Mesenchymal stem cell (in vitro differentiated cells and primary cell): ENCODE results near the gene PLXNA2.

Source experiments
- DNase-seq: peaks from one replicate; pipeline ENCODE4 v3.0.0-alpha.2; 2013
- H2AFZ ChIP-seq: one replicate; pipeline ENCODE4 v1.6.1; 2013; ENCODE audit warnings: low read depth, mild to moderate bottlenecking, control low read depth, inconsistent platforms, low read length, moderate library complexity
- H2AK5ac ChIP-seq: 2 replicates; pipeline ENCODE4 v1.6.1; 2013; ENCODE audit warnings: low read length, moderate library complexity, mild to moderate bottlenecking, inconsistent platforms; ENCODE audit not compliant: severe bottlenecking
- H2BK120ac ChIP-seq: one replicate; pipeline ENCODE4 v1.6.1; 2013; ENCODE audit warnings: low read depth, mild to moderate bottlenecking, inconsistent platforms, low read length, moderate library complexity
- H2BK12ac ChIP-seq, 2 experiments: one replicate each; pipeline ENCODE4 v1.6.1; 2013; ENCODE audit warnings: inconsistent platforms in 2 of 2, low read length in 2 of 2, mild to moderate bottlenecking in 2 of 2, moderate library complexity in 2 of 2, control low read depth in 1 of 2
- H2BK15ac ChIP-seq: one replicate; pipeline ENCODE4 v1.6.1; 2013; ENCODE audit warnings: mild to moderate bottlenecking, low read depth, inconsistent platforms; ENCODE audit not compliant: poor library complexity, severe bottlenecking
- H2BK5ac ChIP-seq: 2 replicates; pipeline ENCODE4 v1.6.1; 2013; ENCODE audit warnings: low read depth, mild to moderate bottlenecking, low read length, control low read depth, inconsistent platforms; ENCODE audit not compliant: poor library complexity, severe bottlenecking
- H3K14ac ChIP-seq, 2 experiments: one replicate each; pipeline ENCODE4 v1.6.1; 2013; ENCODE audit warnings: inconsistent platforms in 2 of 2, low read length in 2 of 2, control low read depth in 1 of 2, mild to moderate bottlenecking in 1 of 2, moderate library complexity in 1 of 2
- H3K18ac ChIP-seq, 2 experiments: one replicate each; pipeline ENCODE4 v1.6.1; 2013; ENCODE audit warnings: inconsistent platforms in 2 of 2, low read length in 2 of 2, control low read depth in 1 of 2, low read depth in 1 of 2, mild to moderate bottlenecking in 1 of 2
- H3K23ac ChIP-seq, 2 experiments: one replicate each; pipeline ENCODE4 v1.6.1; 2013; ENCODE audit warnings: inconsistent platforms in 2 of 2, low read length in 2 of 2, mild to moderate bottlenecking in 2 of 2, moderate library complexity in 2 of 2, control low read depth in 1 of 2
- H3K27ac ChIP-seq: 2 replicates; pipeline ENCODE4 v1.5.1; 2013; ENCODE audit warnings: mild to moderate bottlenecking, moderate library complexity, low read length, control low read depth, inconsistent platforms; ENCODE audit not compliant: poor library complexity, severe bottlenecking
- H3K27me3 ChIP-seq, 2 experiments: 2 replicates each; pipeline versions ENCODE4 v1.6.1 to v1.7.0; 2013; ENCODE audit warnings: low read length in 2 of 2, mild to moderate bottlenecking in 2 of 2, moderate library complexity in 2 of 2, control low read depth in 1 of 2, inconsistent platforms in 1 of 2; ENCODE audit not compliant: control insufficient read depth in 1 of 2, insufficient read depth in 1 of 2
- H3K36me3 ChIP-seq, 2 experiments: 2 replicates each; pipeline versions ENCODE4 v1.6.1 to v1.7.0; 2013; ENCODE audit warnings: low read length in 2 of 2, control low read depth in 1 of 2, inconsistent platforms in 1 of 2, low read depth in 1 of 2, mild to moderate bottlenecking in 1 of 2; ENCODE audit not compliant: insufficient read depth in 2 of 2, control insufficient read depth in 1 of 2
- H3K4ac ChIP-seq, 2 experiments: one replicate each; pipeline ENCODE4 v1.6.1; 2013; ENCODE audit warnings: inconsistent platforms in 2 of 2, low read length in 2 of 2, mild to moderate bottlenecking in 2 of 2, moderate library complexity in 2 of 2, control low read depth in 1 of 2, low read depth in 1 of 2
- H3K4me1 ChIP-seq: 2 replicates; pipeline ENCODE4 v1.6.1; 2013; ENCODE audit warnings: low read depth, low read length, control low read depth; ENCODE audit not compliant: control insufficient read depth, insufficient read depth
- H3K4me2 ChIP-seq: 2 replicates; pipeline ENCODE4 v1.6.1; 2013; ENCODE audit warnings: low read length, mild to moderate bottlenecking, inconsistent platforms; ENCODE audit not compliant: poor library complexity, severe bottlenecking
- H3K4me3 ChIP-seq, 2 experiments: 2 replicates each; pipeline versions ENCODE4 v1.5.1 to v1.7.0; 2013; ENCODE audit warnings: low read length in 2 of 2, mild to moderate bottlenecking in 2 of 2, control low read depth in 1 of 2, low read depth in 1 of 2; ENCODE audit not compliant: insufficient read depth in 1 of 2
- H3K79me1 ChIP-seq: replicated peaks from 2 replicates; pipeline ENCODE4 v1.6.1; 2013; ENCODE audit warnings: mild to moderate bottlenecking, control low read depth, low read length, inconsistent platforms; ENCODE audit not compliant: poor library complexity, severe bottlenecking
- H3K9ac ChIP-seq: 2 replicates; pipeline ENCODE4 v1.7.0; 2013; ENCODE audit warnings: mild to moderate bottlenecking, low read length, moderate library complexity
- H3K9me3 ChIP-seq: 2 replicates; pipeline ENCODE4 v1.7.0; 2013; ENCODE audit warnings: mild to moderate bottlenecking, low read length; ENCODE audit not compliant: control insufficient read depth
- H4K8ac ChIP-seq: one replicate; pipeline ENCODE4 v1.6.1; 2013; ENCODE audit warnings: inconsistent platforms, mild to moderate bottlenecking, low read length, moderate library complexity
- H4K91ac ChIP-seq: one replicate; pipeline ENCODE4 v1.6.1; 2013; ENCODE audit warnings: mild to moderate bottlenecking, low read length, inconsistent platforms
- WGBS: methylation state at CpG from one replicate; pipeline ENCODE4 v1.1.7; 2013; ENCODE audit warnings: mixed read lengths; 5-methylcytosine and 5-hydroxymethylcytosine counted together

PLXNA2 gene

GRCh38 chr1:208278638-208279037 is 34.5 kb upstream of the PLXNA2 start:
- DNase-seq, result no peak

GRCh38 chr1:208276757-208277435 is 32.7 kb upstream of the PLXNA2 start:
- no peak overlapping the region for H2BK120ac ChIP-seq
- no peak overlapping the region for H2AK5ac ChIP-seq
- no peaks in the 10 kb centered on the region for H3K4me1 ChIP-seq
- no peak overlapping the region for H4K8ac ChIP-seq
- no peak overlapping the region for H3K9ac ChIP-seq
- no peak overlapping the region for H4K91ac ChIP-seq
- H2BK5ac ChIP-seq, result no peak overlapping the region
- H3K4me3 ChIP-seq, result no peak overlapping the region
- no peaks in the 10 kb centered on the region for H3K9me3 ChIP-seq
- no peak overlapping the region for H3K27ac ChIP-seq
- H3K4ac ChIP-seq, result no peak overlapping the region
- no peak overlapping the region for H2AFZ ChIP-seq
- H3K36me3 ChIP-seq, result no peaks in the 10 kb centered on the region
- WGBS, result 65% methylated on average over 3 of the region's 3 CpGs
- H3K18ac ChIP-seq, result no peak overlapping the region
- H3K14ac ChIP-seq, result no peak overlapping the region
- H3K23ac ChIP-seq, result no peak overlapping the region
- no peak overlapping the region for H2BK12ac ChIP-seq
- H3K27me3 ChIP-seq, result peaks cover 12 to 78% of the 10 kb centered on the region in 2 experiments
- no peaks in the 10 kb centered on the region for H3K79me1 ChIP-seq
- DNase-seq, result no peak
- no peak overlapping the region for H2BK15ac ChIP-seq
- no peak overlapping the region for H3K4me2 ChIP-seq

More at GRCh38 chr1:208278638-208279037, 34.5 kb upstream of the PLXNA2 start:
- Histone ChIP-seq H3K18ac (no peak overlapping the region), H3K9me3 (no peaks in the 10 kb centered on the region), H3K14ac (no peak overlapping the region), H3K9ac (no peak overlapping the region), H3K4me2 (no peak overlapping the region), H3K4me3 (no peak overlapping the region), H3K4me1 (no peaks in the 10 kb centered on the region), H3K4ac (no peak overlapping the region), H3K36me3 (no peaks in the 10 kb centered on the region), H3K27me3 (peaks cover 12 to 61% of the 10 kb centered on the region in 2 experiments), H2AFZ (no peak overlapping the region), H4K91ac (no peak overlapping the region), H3K79me1 (no peaks in the 10 kb centered on the region), H2BK5ac (no peak overlapping the region), H3K23ac (no peak overlapping the region), H3K27ac (no peak overlapping the region), H2BK15ac (no peak overlapping the region), H4K8ac (no peak overlapping the region), H2BK12ac (no peak overlapping the region), H2BK120ac (no peak overlapping the region), H2AK5ac (no peak overlapping the region)
- 27% methylated on average over 1 of the region's 1 CpG for WGBS

- H2BK120ac ChIP-seq, result no peak overlapping the region
- H2AFZ ChIP-seq, result no peak overlapping the region
- no peak overlapping the region for H3K4me3 ChIP-seq
- peaks cover 10 to 78% of the 10 kb centered on the region in 2 experiments for H3K27me3 ChIP-seq
- no peak overlapping the region for H2BK15ac ChIP-seq
- H3K36me3 ChIP-seq, result no peaks in the 10 kb centered on the region
- H3K23ac ChIP-seq, result no peak overlapping the region
- no peak overlapping the region for H3K14ac ChIP-seq
- H3K4me1 ChIP-seq, result no peaks in the 10 kb centered on the region
- no peaks in the 10 kb centered on the region for H3K9me3 ChIP-seq
- H3K4ac ChIP-seq, result no peak overlapping the region
- H2AK5ac ChIP-seq, result no peak overlapping the region
- H3K4me2 ChIP-seq, result no peak overlapping the region
- no peak overlapping the region for H3K18ac ChIP-seq
- DNase-seq, result no peak
- 66% methylated on average over 2 of the region's 2 CpGs for WGBS
- H3K79me1 ChIP-seq, result no peaks in the 10 kb centered on the region
- H3K9ac ChIP-seq, result no peak overlapping the region
- H3K27ac ChIP-seq, result no peak overlapping the region
- H2BK5ac ChIP-seq, result no peak overlapping the region
- H2BK12ac ChIP-seq, result no peak overlapping the region
- no peak overlapping the region for H4K91ac ChIP-seq
- no peak overlapping the region for H4K8ac ChIP-seq
Observed at GRCh38 chr1:208275083-208275482, 30.9 kb upstream of the PLXNA2 start.

DNA sequence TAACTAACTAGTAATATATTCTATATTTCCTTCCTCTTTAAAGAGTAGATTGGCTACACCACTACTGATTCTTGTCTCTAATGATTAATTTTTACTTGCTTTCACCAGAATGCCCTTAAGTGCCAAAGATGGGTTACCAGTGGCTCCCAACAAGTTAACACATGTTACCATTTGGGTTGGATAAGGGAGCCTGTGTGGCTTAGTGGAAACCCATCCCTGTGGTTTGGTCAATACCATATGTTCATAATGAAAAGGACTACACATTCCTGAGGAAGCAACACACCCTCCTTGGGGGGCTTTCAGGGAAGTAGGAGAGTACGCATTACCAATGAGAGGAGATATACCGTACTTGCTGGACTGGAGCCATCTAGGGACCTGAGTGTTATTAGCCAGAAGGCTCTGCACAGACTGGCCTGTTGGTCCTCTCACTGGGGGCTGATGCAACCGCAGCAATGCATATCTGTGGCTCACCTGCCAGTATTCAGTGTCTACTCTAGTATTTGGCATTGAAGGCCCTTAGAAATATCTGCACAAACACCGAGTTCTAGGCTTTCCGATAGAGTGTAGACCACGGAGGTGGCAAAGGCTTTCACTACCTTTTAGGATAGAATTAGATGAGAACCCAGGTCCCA is 29.3 kb upstream of the PLXNA2 start:
- WGBS, result 87% methylated on average over 6 of the region's 6 CpGs

More for the DNA sequence above, 29.3 kb upstream of the PLXNA2 start:
- Histone ChIP-seq H3K27me3 (peaks cover 24 to 80% of the 10 kb centered on the region in 2 experiments), H3K4me3 (no peak overlapping the region), H2BK120ac (no peak overlapping the region), H2BK12ac (no peak overlapping the region), H2BK15ac (no peak overlapping the region), H2BK5ac (no peak overlapping the region), H3K9ac (no peak overlapping the region), H3K27ac (no peak overlapping the region), H2AFZ (no peak overlapping the region), H3K4me2 (no peak overlapping the region), H3K14ac (no peak overlapping the region), H3K36me3 (no peaks in the 10 kb centered on the region), H3K18ac (no peak overlapping the region), H4K91ac (no peak overlapping the region), H3K4ac (no peak overlapping the region), H2AK5ac (no peak overlapping the region), H3K9me3 (no peaks in the 10 kb centered on the region), H3K23ac (no peak overlapping the region), H3K79me1 (no peaks in the 10 kb centered on the region), H4K8ac (no peak overlapping the region), H3K4me1 (no peaks in the 10 kb centered on the region)
- no peak for DNase-seq
